Lower leg skin (tissue), 4 donors: ENCODE data around the gene ANKRD36. TPM values are rescaled to one million over a fixed set of nuclear protein-coding genes. Genes with fewer than 3 reads are reported as not detected.
"Not testable (repeated sequence)": the region's sequence is repeated elsewhere in the genome, so short reads cannot be mapped to it uniquely, and the experiment has no call there.

Source experiments
- DNase-seq, 2 donors: peaks; one replicate each; pipeline ENCODE4 v3.0.0-alpha.2; 2019; ENCODE audit warnings: low spot score in 2 of 2
- H3K4me3 ChIP-seq: fragments of 200-600 bp; sonication (generic); 2 replicates; pipeline ENCODE4 v1.5.1; 2017; ENCODE audit warnings: mild to moderate bottlenecking, low read depth; ENCODE audit not compliant: poor library complexity, severe bottlenecking
- POLR2A ChIP-seq, 2 donors: fragments of 450-650 bp; IDR thresholded peaks; one replicate each; pipeline ENCODE4 v1.6.1; 2016 to 2017; ENCODE audit warnings: antibody characterized with exemption in 2 of 2, mild to moderate bottlenecking in 1 of 2, moderate library complexity in 1 of 2
- WGBS, 2 donors: methylation state at CpG; one replicate each; pipeline ENCODE4 v1.1.5; 2018; 5-methylcytosine and 5-hydroxymethylcytosine counted together
- intact Hi-C: fragments of 100-400 bp; cut with DNase I; formaldehyde crosslinking; loops from one replicate; pipeline ENCODE4 v1.15.0; 2023; ENCODE audit warnings: low total_unique reads
- total RNA-seq, 4 donors: library from RNA; depleted of rRNA; stranded (reverse); fragments of >200 nt; gene quantifications; one replicate each; pipeline ENCODE4 v1.1.0, GENCODE V29; 2016

The ANKRD36 gene
- total RNA-seq, 4 donors from 2014 or later: 9.8 to 13.9 (median 11.7) TPM

DNA sequence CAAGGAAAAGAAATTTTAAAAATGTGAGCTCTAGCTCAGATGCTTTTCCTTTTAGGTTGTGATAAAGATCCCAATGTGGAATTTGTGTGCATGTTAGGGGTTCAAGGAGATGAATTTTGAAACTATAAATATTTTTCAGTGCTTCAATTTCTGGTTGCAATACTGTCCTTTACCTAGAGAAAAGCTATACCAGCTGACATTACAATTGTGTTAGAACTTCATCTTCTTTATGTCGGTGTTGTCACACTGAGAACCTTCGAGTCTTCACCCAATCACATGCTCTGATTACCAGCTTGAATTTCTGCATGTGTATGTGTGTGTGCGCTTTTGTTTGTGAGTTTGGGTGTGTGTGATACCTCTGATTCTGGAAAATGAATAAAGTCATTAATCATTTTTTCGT is 55.0 kb downstream of the ANKRD36 start:
- H3K4me3 ChIP-seq, DNase-seq, intact Hi-C loops: not testable (repeated sequence)
- 75 to 78% methylated on average over 4 of the region's 4 CpGs for WGBS, 2 donors

DNA sequence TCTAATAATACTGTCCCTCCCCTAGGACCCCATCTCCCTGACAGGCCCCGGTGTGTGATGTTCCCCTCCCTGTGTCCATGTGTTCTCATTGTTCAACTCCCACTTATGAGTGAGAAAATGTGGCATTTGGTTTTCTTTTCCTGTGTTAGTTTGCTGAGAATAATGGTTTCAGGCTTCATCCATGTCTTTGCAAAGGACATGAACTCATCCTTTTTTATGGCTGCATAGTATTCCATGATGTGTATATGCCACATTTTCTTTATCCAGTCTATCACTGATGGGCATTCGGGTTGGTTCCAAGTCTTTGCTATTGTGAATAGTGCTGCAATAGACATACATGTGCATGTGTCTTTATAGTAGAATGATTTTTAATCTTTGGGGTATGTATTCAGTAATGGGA is 55.6 kb downstream of the ANKRD36 start:
- DNase-seq, intact Hi-C loops, H3K4me3 ChIP-seq: not testable (repeated sequence)
- whole genome bisulfite sequencing, 2 donors: 81 to 82% methylated on average over 2 of the region's 2 CpGs

GRCh38 chr2:97180391-97180790 is 67.4 kb downstream of the ANKRD36 start:
- intact Hi-C loops, H3K4me3 ChIP-seq, DNase-seq: not testable (repeated sequence)
- WGBS, 2 donors: 75 to 88% methylated on average over 1 of the region's 1 CpG

- DNase-seq, H3K4me3 ChIP-seq, intact Hi-C loops: not testable (repeated sequence)
- WGBS, 2 donors: 73 to 74% methylated on average over 1 of the region's 1 CpG
Measured at GRCh38 chr2:97195349-97195748, 82.4 kb downstream of the ANKRD36 start.

DNA sequence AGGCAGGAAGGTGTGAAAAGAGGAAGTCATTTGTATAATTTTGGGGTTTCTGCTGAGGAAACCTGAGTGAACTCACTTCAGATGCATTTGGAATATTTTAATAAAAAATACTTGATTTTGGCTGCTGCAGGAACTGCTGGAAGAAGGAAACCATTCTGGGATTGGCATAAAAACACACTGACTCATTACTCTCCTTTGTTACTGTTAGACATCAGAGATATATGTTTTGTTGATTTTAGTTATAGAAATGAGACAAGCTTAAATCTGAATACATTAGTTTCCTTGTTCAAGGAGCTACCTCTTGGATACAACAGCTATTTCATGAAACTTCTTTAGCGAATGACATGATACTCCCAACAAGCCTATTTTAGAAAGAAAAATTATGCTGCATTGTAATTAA is 84.3 kb downstream of the ANKRD36 start:
- H3K4me3 ChIP-seq, DNase-seq, intact Hi-C loops: not testable (repeated sequence)
- 95 to 97% methylated on average over 1 of the region's 1 CpG for WGBS, 2 donors

DNA sequence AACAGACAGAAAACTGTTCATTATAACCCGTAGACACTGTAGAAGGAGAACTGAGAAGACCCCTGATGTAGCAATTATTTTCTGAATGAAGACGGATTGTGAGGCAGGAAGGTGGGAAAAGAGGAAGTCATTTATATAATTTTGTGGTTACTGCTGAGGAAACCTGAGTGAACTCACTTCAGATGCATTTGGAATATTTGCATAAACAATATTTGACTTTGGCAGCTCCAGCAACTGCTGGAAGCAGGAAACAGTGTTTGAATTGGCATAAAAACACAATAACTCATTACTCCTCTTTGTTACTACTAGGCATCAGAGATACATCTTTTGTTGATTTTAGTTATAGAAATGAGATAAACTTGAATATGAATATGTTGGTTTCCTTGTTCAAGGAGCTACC is 87.9 kb downstream of the ANKRD36 start:
- 83 to 84% methylated on average over 2 of the region's 2 CpGs for WGBS, 2 donors
- DNase-seq, intact Hi-C loops, H3K4me3 ChIP-seq: not testable (repeated sequence)

GRCh38 chr2:97202643-97203250 is 89.8 kb downstream of the ANKRD36 start:
- DNase-seq, intact Hi-C loops, H3K4me3 ChIP-seq: not testable (repeated sequence)
- 83 to 84% methylated on average over 5 of the region's 5 CpGs for WGBS, 2 donors

- WGBS, 2 donors: 94 to 96% methylated on average over 5 of the region's 5 CpGs
- intact Hi-C loops: no loop called here
- DNase-seq: no peak
- TF ChIP-seq POLR2A (IDR thresholded peaks at IDR 0.05): no peak
- H3K4me3 ChIP-seq: no peak overlapping the region
Measured at GRCh38 chr2:97210325-97210724, 97.4 kb downstream of the ANKRD36 start.

GRCh38 chr2:97215025-97215424 is 102.1 kb downstream of the ANKRD36 start:
- no CpG with 5 or more reads among the region's 2 CpGs for WGBS, 2 donors
- H3K4me3 ChIP-seq, intact Hi-C loops, DNase-seq: not testable (repeated sequence)

DNA sequence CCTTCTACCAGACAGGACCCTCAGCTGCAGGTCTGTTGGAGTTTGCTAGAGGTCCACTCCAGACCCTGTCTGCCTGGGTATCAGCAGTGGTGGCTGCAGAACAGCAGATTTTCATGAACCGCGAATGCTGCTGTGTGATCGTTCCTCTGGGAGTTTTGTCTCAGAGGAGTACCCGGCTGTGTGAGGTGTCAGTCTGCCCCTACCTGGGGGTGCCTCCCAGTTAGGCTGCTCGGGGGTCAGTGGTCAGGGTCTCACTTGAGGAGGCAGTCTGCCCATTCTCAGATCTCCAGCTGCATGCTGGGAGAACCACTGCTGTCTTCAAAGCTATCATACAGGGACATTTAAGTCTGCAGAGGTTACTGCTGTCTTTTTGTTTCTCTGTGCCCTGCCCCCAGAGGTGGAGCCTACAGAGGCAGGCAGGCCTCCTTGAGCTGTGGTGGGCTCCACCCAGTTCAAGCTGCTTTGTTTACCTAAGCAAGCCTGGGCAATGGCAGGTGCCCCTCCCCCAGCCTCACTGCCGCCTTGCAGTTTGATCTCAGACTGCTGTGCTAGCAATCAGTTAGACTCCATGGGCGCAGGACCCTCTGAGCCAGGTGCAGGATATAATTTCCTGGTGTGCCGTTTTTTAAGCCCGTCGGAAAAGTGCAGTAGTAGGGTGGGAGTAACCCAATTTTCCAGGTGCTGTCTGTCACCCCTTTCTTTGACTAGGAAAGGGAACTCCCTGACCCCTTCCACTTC is 118.1 kb downstream of the ANKRD36 start:
- WGBS, 2 donors: 97% methylated on average over 10 of the region's 10 CpGs
- H3K4me3 ChIP-seq, DNase-seq, intact Hi-C loops: not testable (repeated sequence)

DNA sequence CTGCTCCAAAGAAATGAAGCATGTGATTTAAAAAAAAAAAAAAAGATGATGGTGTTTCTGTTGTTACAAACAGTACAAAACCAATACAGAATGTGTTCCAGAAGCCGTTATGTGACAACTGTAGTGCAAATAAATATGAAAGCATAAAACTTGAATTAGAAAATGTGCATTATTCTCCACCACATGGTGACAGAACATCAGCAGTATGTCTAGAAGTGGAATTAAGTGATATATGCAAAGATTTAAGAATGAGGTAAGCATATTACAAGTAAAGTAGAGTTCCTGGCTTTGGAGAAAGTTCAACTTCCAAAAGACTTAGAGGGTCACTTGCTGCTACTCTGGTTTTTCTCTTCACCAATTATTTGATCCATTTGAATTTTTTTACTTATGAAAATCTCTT is 120.0 kb downstream of the ANKRD36 start:
- H3K4me3 ChIP-seq, DNase-seq, intact Hi-C loops: not testable (repeated sequence)
- 100% methylated on average over 1 of the region's 1 CpG for WGBS, 2 donors

GRCh38 chr2:97233660-97234295 is 120.8 kb downstream of the ANKRD36 start:
- H3K4me3 ChIP-seq, DNase-seq, intact Hi-C loops: not testable (repeated sequence)
- no CpG with 5 or more reads among the region's 2 CpGs for WGBS, 2 donors

GRCh38 chr2:97261192-97261591 is 148.2 kb downstream of the ANKRD36 start:
- DNase-seq, intact Hi-C loops, H3K4me3 ChIP-seq: not testable (repeated sequence)
- WGBS, 2 donors: 89 to 95% methylated on average over 3 to 4 of the region's 4 CpGs

DNA sequence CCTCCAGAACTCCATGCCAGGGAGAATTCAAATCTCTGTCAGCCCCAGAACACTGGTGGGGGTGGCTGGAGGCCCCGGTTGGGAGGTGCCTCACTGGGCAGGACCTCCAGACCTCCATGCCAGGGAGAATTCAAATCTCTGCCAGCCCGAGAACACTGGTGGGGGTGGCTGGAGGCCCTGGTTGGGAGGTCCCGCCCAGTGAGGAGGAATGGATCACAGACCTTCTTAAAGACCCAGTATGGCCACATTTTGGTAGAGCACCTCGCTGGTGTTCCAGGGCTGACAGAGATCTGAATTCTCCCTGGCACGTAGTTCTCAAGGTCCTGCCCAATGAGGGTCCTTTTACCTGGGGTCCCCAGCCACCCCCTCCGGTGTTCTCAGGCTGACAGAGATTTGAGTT is 153.5 kb downstream of the ANKRD36 start:
- intact Hi-C loops, H3K4me3 ChIP-seq: not testable (repeated sequence)
- WGBS, 2 donors: no CpG with 5 or more reads among the region's 6 CpGs
- peak in 1 of 2 donors; percentile 52 for DNase-seq
